ENCODE results near the gene SORBS1.

Gene SORBS1

GRCh38 chr10:95540514-95541052 is 20.6 kb downstream of the SORBS1 start:
- no peak overlapping the region for H3K9ac ChIP-seq (ENCODE audit: low read depth, low read length)
- peaks cover 18% of the 10 kb centered on the region; the same call in 1 of the 2 replicates for H3K4me1 ChIP-seq (ENCODE audit: insufficient read depth, low read length)
- no peaks in the 10 kb centered on the region for H3K36me3 ChIP-seq (ENCODE audit: insufficient read depth, low read length)
- no peaks in the 10 kb centered on the region for H3K9me3 ChIP-seq (ENCODE audit: control insufficient read depth, insufficient read depth, low read length)

- Histone ChIP-seq H3K9ac (ENCODE audit: low read depth, low read length) (no peak overlapping the region), H3K9me3 (ENCODE audit: control insufficient read depth, insufficient read depth, low read length) (no peaks in the 10 kb centered on the region), H3K4me1 (ENCODE audit: insufficient read depth, low read length) (peaks cover 18% of the 10 kb centered on the region; the same call in 1 of the 2 replicates), H3K36me3 (ENCODE audit: insufficient read depth, low read length) (no peaks in the 10 kb centered on the region)
These were observed 21.4 kb downstream of the SORBS1 start for GRCh38 chr10:95539560-95540284.

- Histone ChIP-seq H3K9ac (ENCODE audit: low read depth, low read length) (no peak overlapping the region), H3K4me1 (ENCODE audit: insufficient read depth, low read length) (peaks cover 18% of the 10 kb centered on the region; the same call in 1 of the 2 replicates), H3K36me3 (ENCODE audit: insufficient read depth, low read length) (no peaks in the 10 kb centered on the region), H3K9me3 (ENCODE audit: control insufficient read depth, insufficient read depth, low read length) (no peaks in the 10 kb centered on the region)
These were observed 22.8 kb downstream of the SORBS1 start for GRCh38 chr10:95538412-95538811.

- H3K36me3 ChIP-seq (ENCODE audit: insufficient read depth, low read length): no peaks in the 10 kb centered on the region
- H3K9me3 ChIP-seq (ENCODE audit: control insufficient read depth, insufficient read depth, low read length): no peaks in the 10 kb centered on the region
- H3K4me1 ChIP-seq (ENCODE audit: insufficient read depth, low read length): peaks cover 18% of the 10 kb centered on the region; the same call in 1 of the 2 replicates
- no peak overlapping the region for H3K9ac ChIP-seq (ENCODE audit: low read depth, low read length)
These were observed 23.6 kb downstream of the SORBS1 start for GRCh38 chr10:95537542-95537927.

GRCh38 chr10:95536894-95537541 is 24.2 kb downstream of the SORBS1 start:
- no peaks in the 10 kb centered on the region for H3K36me3 ChIP-seq (ENCODE audit: insufficient read depth, low read length)
- H3K9me3 ChIP-seq (ENCODE audit: control insufficient read depth, insufficient read depth, low read length): no peaks in the 10 kb centered on the region
- H3K4me1 ChIP-seq (ENCODE audit: insufficient read depth, low read length): peaks cover 18% of the 10 kb centered on the region; the same call in 1 of the 2 replicates
- no peak overlapping the region for H3K9ac ChIP-seq (ENCODE audit: low read depth, low read length)

GRCh38 chr10:95536017-95536416 is 25.2 kb downstream of the SORBS1 start:
- peaks cover 18% of the 10 kb centered on the region; the same call in 1 of the 2 replicates for H3K4me1 ChIP-seq (ENCODE audit: insufficient read depth, low read length)
- no peaks in the 10 kb centered on the region for H3K36me3 ChIP-seq (ENCODE audit: insufficient read depth, low read length)
- H3K9me3 ChIP-seq (ENCODE audit: control insufficient read depth, insufficient read depth, low read length): no peaks in the 10 kb centered on the region

GRCh38 chr10:95535526-95535925 is 25.6 kb downstream of the SORBS1 start:
- H3K4me1 ChIP-seq (ENCODE audit: insufficient read depth, low read length): peaks cover 13% of the 10 kb centered on the region; the same call in 1 of the 2 replicates
- H3K36me3 ChIP-seq (ENCODE audit: insufficient read depth, low read length): no peaks in the 10 kb centered on the region
- no peak overlapping the region for H3K9ac ChIP-seq (ENCODE audit: low read depth, low read length)
- no peaks in the 10 kb centered on the region for H3K9me3 ChIP-seq (ENCODE audit: control insufficient read depth, insufficient read depth, low read length)

More at GRCh38 chr10:95536017-95536416, 25.2 kb downstream of the SORBS1 start:
- no peak overlapping the region for H3K9ac ChIP-seq (ENCODE audit: low read depth, low read length)

GRCh38 chr10:95533590-95533989 is 27.6 kb downstream of the SORBS1 start:
- Histone ChIP-seq H3K4me1 (ENCODE audit: insufficient read depth, low read length) (0 out of 2 replicates have a peak, but pooled peaks cover 8% of the 10 kb centered on the region), H3K36me3 (ENCODE audit: insufficient read depth, low read length) (no peaks in the 10 kb centered on the region), H3K9ac (ENCODE audit: low read depth, low read length) (no peak overlapping the region), H3K9me3 (ENCODE audit: control insufficient read depth, insufficient read depth, low read length) (no peaks in the 10 kb centered on the region)

- H3K9ac ChIP-seq (ENCODE audit: low read depth, low read length): no peak overlapping the region
- H3K9me3 ChIP-seq (ENCODE audit: control insufficient read depth, insufficient read depth, low read length): no peaks in the 10 kb centered on the region
- no peaks in the 10 kb centered on the region for H3K36me3 ChIP-seq (ENCODE audit: insufficient read depth, low read length)
- 0 out of 2 replicates have a peak, but pooled peaks cover 8% of the 10 kb centered on the region for H3K4me1 ChIP-seq (ENCODE audit: insufficient read depth, low read length)
These were observed 28.6 kb downstream of the SORBS1 start for GRCh38 chr10:95532536-95532935.

- no peaks in the 10 kb centered on the region for H3K9me3 ChIP-seq (ENCODE audit: control insufficient read depth, insufficient read depth, low read length)
- H3K36me3 ChIP-seq (ENCODE audit: insufficient read depth, low read length): no peaks in the 10 kb centered on the region
- 0 out of 2 replicates have a peak, but pooled peaks cover 8% of the 10 kb centered on the region for H3K4me1 ChIP-seq (ENCODE audit: insufficient read depth, low read length)
- H3K9ac ChIP-seq (ENCODE audit: low read depth, low read length): no peak overlapping the region
These were observed 29.2 kb downstream of the SORBS1 start for GRCh38 chr10:95531994-95532399.

- no peak overlapping the region for H3K9ac ChIP-seq (ENCODE audit: low read depth, low read length)
- no peaks in the 10 kb centered on the region for H3K36me3 ChIP-seq (ENCODE audit: insufficient read depth, low read length)
- no peaks in the 10 kb centered on the region for H3K9me3 ChIP-seq (ENCODE audit: control insufficient read depth, insufficient read depth, low read length)
- H3K4me1 ChIP-seq (ENCODE audit: insufficient read depth, low read length): 0 out of 2 replicates have a peak, but pooled peaks cover 8% of the 10 kb centered on the region
These were observed 29.9 kb downstream of the SORBS1 start for GRCh38 chr10:95531058-95531809.

GRCh38 chr10:95530561-95530960 is 30.6 kb downstream of the SORBS1 start:
- Histone ChIP-seq H3K9ac (ENCODE audit: low read depth, low read length) (no peak overlapping the region), H3K9me3 (ENCODE audit: control insufficient read depth, insufficient read depth, low read length) (no peaks in the 10 kb centered on the region), H3K36me3 (ENCODE audit: insufficient read depth, low read length) (no peaks in the 10 kb centered on the region), H3K4me1 (ENCODE audit: insufficient read depth, low read length) (0 out of 2 replicates have a peak, but pooled peaks cover 8% of the 10 kb centered on the region)

GRCh38 chr10:95530029-95530428 is 31.1 kb downstream of the SORBS1 start:
- H3K4me1 ChIP-seq (ENCODE audit: insufficient read depth, low read length): 0 out of 2 replicates have a peak, but pooled peaks cover 8% of the 10 kb centered on the region
- no peak overlapping the region for H3K9ac ChIP-seq (ENCODE audit: low read depth, low read length)
- no peaks in the 10 kb centered on the region for H3K9me3 ChIP-seq (ENCODE audit: control insufficient read depth, insufficient read depth, low read length)
- H3K36me3 ChIP-seq (ENCODE audit: insufficient read depth, low read length): no peaks in the 10 kb centered on the region

- no peak overlapping the region for H3K9ac ChIP-seq (ENCODE audit: low read depth, low read length)
- no peaks in the 10 kb centered on the region for H3K9me3 ChIP-seq (ENCODE audit: control insufficient read depth, insufficient read depth, low read length)
These were observed 35.1 kb downstream of the SORBS1 start for GRCh38 chr10:95526044-95526443.

More at GRCh38 chr10:95526044-95526443, 35.1 kb downstream of the SORBS1 start:
- no peaks in the 10 kb centered on the region for H3K36me3 ChIP-seq (ENCODE audit: insufficient read depth, low read length)
- 0 out of 2 replicates have a peak, but pooled peaks cover 8% of the 10 kb centered on the region for H3K4me1 ChIP-seq (ENCODE audit: insufficient read depth, low read length)

Data from ES-I3 (cell line).